ENCODE data around the gene TTLL6.

DNA sequence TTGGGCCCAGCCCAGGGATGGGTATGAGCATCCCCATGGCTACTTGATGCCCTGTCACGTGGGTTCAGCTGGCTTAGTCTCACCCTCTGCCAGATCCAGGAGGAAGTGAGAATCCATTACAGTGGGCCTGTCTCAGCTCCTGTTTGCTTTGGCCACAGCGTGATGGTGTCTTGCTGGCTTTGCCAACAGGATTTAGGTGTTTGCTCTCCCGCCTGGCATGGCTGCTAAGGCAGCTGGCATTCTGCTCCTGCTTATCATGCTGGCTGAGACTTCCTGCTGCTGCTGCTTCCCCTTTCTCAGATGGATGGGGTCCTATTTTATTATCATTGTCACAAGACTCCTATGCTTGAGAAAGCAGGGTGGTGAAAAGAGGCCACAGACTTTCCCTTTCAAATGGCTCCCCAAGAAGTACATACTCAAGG lies 60.2 kb downstream of the TTLL6 start:
- no peak for TF ChIP-seq CTCF (IDR thresholded peaks at IDR 0.05; ENCODE audit: low read length)
- no peak for TF ChIP-seq EZH2 (IDR thresholded peaks at IDR 0.05; ENCODE audit: borderline replicate concordance, low read length)
